Left kidney (tissue), 2 donors: ENCODE data around the gene SHB. TPM values are rescaled to one million over a fixed set of nuclear protein-coding genes. Genes with fewer than 3 reads are reported as not detected.

Experiments
- DNase-seq: peaks from one replicate; pipeline ENCODE4 v3.0.0-alpha.2; 2013
- polyA plus RNA-seq: library from polyadenylated mRNA; unstranded; fragments of 120-200 nt; gene quantifications from one replicate; pipeline ENCODE4 v1.2.1, GENCODE V29; 2013; ENCODE audit not compliant: insufficient read length

Gene SHB
- polyA plus RNA-seq, 1 donor = 14.1 TPM

DNA sequence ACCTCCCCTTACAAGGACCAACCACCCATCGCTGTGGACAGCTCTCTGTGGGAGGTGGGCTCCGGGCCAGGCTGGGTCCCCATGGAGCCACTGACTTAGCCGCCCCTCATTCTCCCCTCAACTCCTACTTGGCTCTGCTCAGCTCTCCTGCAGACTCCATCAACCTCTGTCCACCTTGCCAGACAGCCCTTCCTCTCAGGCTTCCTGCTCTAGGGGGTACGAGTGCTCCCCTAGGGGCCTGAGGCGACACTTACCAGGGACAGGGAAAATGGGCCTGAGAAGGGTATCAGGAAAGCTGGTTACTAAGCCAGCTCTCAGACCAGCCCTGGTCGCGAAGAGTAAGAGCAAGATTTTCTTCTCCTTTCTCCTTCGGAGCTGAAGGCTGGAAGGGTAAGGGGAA, 43.9 kb downstream of the SHB start:
- no peak for DNase-seq

DNA sequence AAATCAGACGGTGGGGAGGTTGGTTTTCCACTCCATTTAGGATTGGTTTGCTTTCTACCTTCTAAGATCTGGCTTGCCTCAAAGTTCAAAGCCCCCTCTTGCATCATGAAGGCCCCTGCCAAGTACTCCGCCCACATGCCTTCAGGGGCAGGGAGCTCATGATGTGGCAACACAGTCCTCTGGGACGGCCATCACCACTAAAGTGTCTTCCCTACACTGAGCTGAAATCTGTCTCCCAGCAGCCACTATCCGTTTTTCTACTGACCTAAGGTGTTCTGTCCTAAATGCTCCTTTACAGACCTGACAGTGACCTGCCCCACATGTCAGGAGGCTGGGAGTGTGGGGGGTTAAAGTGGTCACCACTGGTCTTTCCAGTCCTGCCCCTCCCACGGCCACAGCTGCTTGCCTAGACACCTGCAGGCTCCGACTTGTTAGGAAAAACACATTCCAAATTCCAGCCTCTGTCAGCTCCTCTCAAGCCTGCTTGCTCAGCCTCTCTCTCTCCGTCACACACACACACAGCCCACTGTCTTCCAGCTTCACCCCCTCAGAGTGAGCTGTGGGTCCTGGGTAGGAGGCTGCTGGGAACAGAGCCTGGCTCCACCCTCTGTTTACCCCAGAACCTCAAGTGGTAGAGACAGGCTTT, 44.9 kb downstream of the SHB start:
- DNase-seq = no peak

DNA sequence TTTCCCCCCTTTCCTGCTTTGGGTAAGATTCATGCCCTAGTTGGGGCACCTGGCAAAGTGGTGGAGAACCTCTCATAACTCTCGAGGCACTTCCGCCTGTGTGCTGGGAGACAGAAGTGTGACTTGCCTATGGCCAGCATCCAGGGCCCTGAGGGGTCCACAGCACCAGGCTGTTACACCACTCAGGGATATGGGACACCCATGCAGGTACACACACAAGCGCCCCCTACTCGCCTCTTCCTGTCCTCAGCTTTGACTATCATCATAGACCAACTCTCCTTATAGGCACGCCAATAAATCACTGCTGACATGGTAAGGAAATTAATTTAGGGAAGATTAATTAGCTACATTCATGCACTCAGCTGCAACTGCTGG, 45.4 kb downstream of the SHB start:
- DNase-seq = no peak

DNA sequence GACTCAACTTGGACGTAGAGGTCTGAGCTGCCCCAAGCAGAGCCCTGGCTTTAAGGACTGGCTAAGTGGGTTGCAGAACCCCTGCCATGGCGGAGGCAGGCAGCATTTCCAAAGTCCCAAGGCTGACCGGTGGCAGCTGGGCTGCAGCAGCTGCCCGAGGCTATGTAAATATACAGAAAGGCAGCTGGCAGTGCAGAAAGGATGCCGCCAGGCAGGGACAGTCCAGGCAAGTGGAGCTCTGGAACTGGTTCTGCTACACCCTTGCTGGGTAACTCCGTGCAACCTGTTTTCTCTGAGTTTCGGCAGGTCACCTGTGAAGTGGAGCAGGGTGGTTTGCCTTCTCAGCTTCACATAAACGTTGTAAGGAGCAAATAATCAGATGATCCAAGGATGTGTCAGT, 46.0 kb downstream of the SHB start:
- DNase-seq = no peak

- no peak for DNase-seq
Measured at GRCh38 chr9:38022203-38022895, 46.7 kb downstream of the SHB start.

- DNase-seq = no peak
Measured at GRCh38 chr9:38020151-38021076, 48.6 kb downstream of the SHB start.

DNA sequence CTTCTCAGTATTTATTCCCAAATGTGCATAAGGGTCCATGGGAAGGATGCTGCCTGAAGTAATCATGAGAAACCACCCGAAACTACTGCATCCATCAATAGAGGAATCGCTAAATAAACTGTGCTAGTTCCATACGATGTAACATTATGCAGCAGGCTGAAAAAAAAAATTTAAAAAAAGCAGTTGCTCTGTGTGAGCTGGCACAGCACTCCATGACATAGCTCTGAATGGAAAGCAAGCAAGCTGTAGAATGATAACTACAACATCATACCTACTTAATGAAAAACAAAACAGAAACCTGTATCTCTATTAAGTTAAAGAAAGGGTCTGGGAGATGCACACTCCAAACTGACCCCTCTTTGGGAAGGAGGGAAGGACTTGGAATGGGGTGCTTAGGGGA, 49.3 kb downstream of the SHB start:
- DNase-seq = no peak

- DNase-seq = no peak
Measured at GRCh38 chr9:38018958-38019602, 49.9 kb downstream of the SHB start.

- no peak for DNase-seq
Measured at GRCh38 chr9:38018241-38018957, 50.6 kb downstream of the SHB start.

DNA sequence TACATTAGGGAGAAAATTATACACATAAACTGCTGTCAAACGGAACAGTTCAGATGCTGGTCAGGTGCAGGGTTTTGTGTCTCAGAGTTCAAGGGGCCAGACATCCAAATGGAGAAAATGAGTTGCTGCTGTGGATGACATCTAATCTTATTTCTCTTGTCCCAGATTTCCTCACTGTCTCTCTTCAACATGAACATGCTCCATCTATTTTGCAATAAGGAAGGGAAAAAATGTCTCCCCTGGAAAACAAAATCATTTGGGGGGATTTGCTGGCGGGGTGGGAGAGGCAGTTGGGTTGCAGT, 51.2 kb downstream of the SHB start:
- no peak for DNase-seq

DNA sequence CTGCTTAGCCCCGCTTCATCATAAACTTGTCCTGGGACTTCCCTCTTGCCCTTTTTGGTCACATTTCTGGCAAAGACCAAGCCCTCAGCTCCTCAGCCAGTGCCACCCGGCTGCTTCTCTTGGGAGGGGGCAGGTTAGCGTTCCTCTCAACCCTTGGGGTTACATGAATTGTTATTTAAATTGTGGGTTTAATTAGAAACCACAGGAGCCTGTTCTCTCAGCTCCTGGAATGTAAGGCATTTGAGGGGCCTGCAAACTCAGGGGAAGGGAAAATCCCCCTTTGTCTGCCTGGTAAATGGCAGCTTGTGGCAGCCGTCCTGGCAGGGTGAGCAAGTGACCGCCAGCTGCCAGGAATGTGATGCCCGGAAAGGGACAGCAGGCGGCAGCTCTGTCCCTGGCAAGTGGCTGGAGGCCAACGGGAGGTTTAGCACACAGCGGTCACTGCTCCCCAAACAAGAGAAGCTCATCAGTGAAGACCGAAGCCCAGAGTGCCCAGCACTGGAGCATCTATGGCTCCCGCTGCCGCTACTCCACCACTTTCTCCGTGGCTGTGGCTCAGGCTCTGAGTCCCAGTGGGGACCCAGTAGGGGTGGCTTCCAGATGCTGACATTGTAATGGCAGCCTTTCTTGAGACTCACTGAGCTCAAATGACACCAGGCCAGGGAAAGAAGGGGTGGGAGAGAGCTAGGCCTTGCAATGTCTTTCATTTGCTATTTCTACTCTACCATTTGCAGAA, 51.7 kb downstream of the SHB start:
- DNase-seq = no peak

DNA sequence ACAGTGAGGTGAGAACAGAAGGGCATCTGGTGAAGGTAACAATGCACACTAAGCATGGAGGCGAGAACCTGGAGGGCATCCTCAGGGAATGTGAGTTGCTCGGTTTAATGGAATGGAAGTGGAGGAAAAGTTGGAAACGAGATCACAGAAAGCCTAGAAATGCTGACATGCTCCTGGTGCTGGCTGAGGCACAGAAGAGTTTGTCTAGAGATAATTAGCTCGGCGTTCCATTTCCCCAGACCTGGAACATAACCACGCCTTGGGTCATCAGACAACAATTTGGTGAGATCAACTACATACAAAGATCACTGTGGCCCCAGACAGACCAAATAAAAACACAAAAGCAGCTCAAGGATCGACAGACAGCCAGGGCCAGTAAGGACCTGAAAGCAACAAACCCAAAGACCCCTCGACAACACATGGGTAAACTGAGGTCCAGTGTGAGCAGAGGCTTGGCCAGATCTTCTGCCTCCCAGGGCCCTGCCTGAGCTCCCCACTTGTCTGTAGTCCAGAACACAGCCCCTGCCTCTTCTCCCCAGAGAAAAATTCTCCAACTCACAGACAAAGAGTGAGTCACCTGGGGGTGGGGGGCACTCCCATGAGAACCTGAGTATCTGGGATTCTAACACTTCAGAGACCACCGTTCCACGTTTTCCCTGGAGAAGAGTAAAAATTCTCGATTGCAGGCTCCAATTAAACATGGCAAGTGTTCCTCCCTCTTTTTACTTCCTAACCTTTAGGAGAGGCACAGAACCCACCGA, 52.5 kb downstream of the SHB start:
- no peak for DNase-seq

- no peak for DNase-seq
Measured at GRCh38 chr9:38015906-38016305, 53.1 kb downstream of the SHB start.

DNA sequence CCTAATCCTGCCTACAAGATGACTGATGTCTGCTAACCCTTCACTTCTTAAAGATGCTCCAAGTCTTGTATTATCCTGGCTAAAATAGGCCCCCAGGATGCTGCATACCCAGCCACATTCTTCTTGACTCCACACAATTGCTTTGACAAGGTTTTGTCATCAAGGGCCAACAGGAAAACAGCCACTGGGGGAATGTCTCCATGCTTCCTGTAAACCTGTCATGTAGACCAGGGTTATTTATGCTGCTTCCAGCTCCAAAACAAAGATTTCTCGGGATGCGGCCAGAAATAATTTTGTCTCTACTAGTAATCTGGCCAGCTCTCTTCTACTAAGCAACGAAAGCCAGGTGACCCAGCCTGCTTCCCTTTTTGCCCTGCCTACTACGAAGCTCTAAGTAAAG, 53.8 kb downstream of the SHB start:
- DNase-seq = no peak

DNA sequence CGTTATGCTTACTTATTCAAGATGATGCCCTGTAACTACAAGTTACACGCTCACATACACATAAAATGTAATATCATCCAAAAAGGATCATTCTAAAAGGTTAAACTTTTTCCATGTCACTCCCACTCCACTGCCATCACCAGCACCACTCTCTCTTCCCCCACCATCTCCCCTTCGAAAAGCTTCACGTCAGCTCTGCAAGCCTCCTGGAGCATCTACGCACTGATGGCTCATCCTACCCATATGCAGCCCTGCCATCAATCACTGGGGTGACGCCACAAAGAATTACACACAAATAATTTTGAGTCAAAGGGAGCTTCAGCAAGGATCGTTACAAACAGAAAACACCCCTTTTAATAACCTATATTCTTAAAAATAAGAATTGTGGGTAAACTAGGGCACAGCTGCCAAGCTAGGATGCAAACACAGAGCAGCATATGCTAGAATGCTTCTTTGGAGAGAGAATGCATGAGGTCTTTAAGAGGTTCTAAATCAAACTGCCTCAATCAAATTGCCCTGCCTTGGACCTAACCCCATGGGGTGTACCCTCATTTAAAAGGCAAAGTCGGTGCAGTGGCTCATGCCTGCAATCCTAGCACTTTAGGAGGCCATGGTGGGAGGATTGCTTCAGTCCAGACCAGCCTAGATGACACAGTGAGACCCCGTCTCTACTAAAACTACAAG, 56.1 kb downstream of the SHB start:
- no peak for DNase-seq

GRCh38 chr9:38011991-38012390, 57.0 kb downstream of the SHB start:
- no peak for DNase-seq

- no peak for DNase-seq
Measured at GRCh38 chr9:38010918-38011704, 57.9 kb downstream of the SHB start.

GRCh38 chr9:38009990-38010389, 59.0 kb downstream of the SHB start:
- no peak for DNase-seq

DNA sequence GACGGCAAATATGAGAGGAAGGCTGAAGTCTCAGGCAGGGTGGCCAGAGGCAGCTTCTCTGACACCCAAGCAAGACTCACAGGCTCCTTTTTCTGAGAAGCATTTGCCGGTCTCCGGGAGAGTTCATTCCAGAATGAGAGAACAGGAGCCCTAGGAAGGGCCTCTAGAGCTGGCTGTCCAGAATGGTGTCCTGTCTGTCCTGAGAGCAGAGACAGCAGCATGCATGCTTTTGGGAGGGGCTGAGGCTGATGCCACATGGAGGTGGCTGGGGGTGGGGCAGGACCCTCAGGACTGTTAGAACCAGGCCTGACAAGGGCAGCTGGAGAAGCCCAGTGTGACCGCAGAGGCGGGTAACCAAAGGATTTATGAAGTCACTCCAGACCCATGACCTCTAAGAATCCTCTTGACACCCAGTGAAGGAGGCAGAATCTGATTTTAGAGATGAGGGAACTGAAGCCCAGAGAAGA, 60.0 kb downstream of the SHB start:
- DNase-seq = no peak
